ENCODE results near the gene CPED1.

Gene CPED1

GRCh38 chr7:121041516-121042148, 53.1 kb downstream of the CPED1 start:
- ChIA-PET CTCF (interaction anchor here (0.9 to 2.8 kb wide), 4 partner anchors 13 to 235 kb away, joined by 3 to 10 read pairs (median 3); no protein-coding TSS in a partner anchor), POLR2A (no interaction called here)
- no peak overlapping the region for H3K4me3 ChIP-seq (ENCODE audit: low read depth, low read length)
- TF ChIP-seq CTCF (IDR thresholded peaks at IDR 0.05; ENCODE audit: insufficient read depth, low read length, missing control alignments): no peak
- DNase-seq (ENCODE audit: low read depth, low spot score): no peak

- DNase-seq (ENCODE audit: low read depth, low spot score): no peak
- no peak overlapping the region for H3K4me3 ChIP-seq (ENCODE audit: low read depth, low read length)
- ChIA-PET CTCF (interaction anchor here (0.9 to 2.8 kb wide), 4 partner anchors 12 to 236 kb away, joined by 3 to 10 read pairs (median 3); no protein-coding TSS in a partner anchor), POLR2A (no interaction called here)
- TF ChIP-seq CTCF (IDR thresholded peaks at IDR 0.05; ENCODE audit: insufficient read depth, low read length, missing control alignments): no peak
Observed at GRCh38 chr7:121042195-121042594, 53.7 kb downstream of the CPED1 start.

GRCh38 chr7:121042899-121043298, 54.4 kb downstream of the CPED1 start:
- TF ChIP-seq CTCF (IDR thresholded peaks at IDR 0.05; ENCODE audit: insufficient read depth, low read length, missing control alignments): no peak
- no peak for DNase-seq (ENCODE audit: low read depth, low spot score)
- ChIA-PET POLR2A (no interaction called here), CTCF (interaction anchor here (1.3 to 2.8 kb wide), 2 partner anchors 39 to 236 kb away, joined by 3 to 10 read pairs; no protein-coding TSS in a partner anchor)
- no peak overlapping the region for H3K4me3 ChIP-seq (ENCODE audit: low read depth, low read length)

GRCh38 chr7:121043314-121044234, 55.1 kb downstream of the CPED1 start:
- ChIA-PET POLR2A (interaction anchor here (0.7 kb wide), 1 partner anchor 225 kb away, joined by 3 read pairs; no protein-coding TSS in a partner anchor), CTCF (interaction anchor here (1.0 to 2.8 kb wide), 2 partner anchors 38 to 59 kb away, joined by 4 to 10 read pairs; no protein-coding TSS in a partner anchor)
- TF ChIP-seq CTCF (IDR thresholded peaks at IDR 0.05; ENCODE audit: insufficient read depth, low read length, missing control alignments): no peak
- no peak for DNase-seq (ENCODE audit: low read depth, low spot score)
- H3K4me3 ChIP-seq (ENCODE audit: low read depth, low read length): no peak overlapping the region

GRCh38 chr7:121045090-121045489, 56.6 kb downstream of the CPED1 start:
- ChIA-PET POLR2A (interaction anchor here (0.5 kb wide), 1 partner anchor 95 kb away, joined by 5 read pairs; the partner anchor contains the start of gene ING3), CTCF (interaction anchor here (1.5 kb wide), 1 partner anchor 36 kb away, joined by 4 read pairs; no protein-coding TSS in a partner anchor)
- no peak for TF ChIP-seq CTCF (IDR thresholded peaks at IDR 0.05; ENCODE audit: insufficient read depth, low read length, missing control alignments)
- DNase-seq (ENCODE audit: low read depth, low spot score): no peak
- H3K4me3 ChIP-seq (ENCODE audit: low read depth, low read length): no peak overlapping the region

- CTCF ChIA-PET: interaction anchor here (1.5 kb wide), 1 partner anchor 37 kb away, joined by 4 read pairs; no protein-coding TSS in a partner anchor
- no peak overlapping the region for H3K4me3 ChIP-seq (ENCODE audit: low read depth, low read length)
Observed at GRCh38 chr7:121046009-121046408, 57.5 kb downstream of the CPED1 start.

More at GRCh38 chr7:121046009-121046408, 57.5 kb downstream of the CPED1 start:
- POLR2A ChIA-PET: no interaction called here
- no peak for DNase-seq (ENCODE audit: low read depth, low spot score)
- no peak for TF ChIP-seq CTCF (IDR thresholded peaks at IDR 0.05; ENCODE audit: insufficient read depth, low read length, missing control alignments)

Data from AG04449 (cell line).